SU-DHL-6 (cell line): ENCODE data around the gene MARK3.

Experiments
- EZH2phosphoT487 ChIP-seq: fragments of 200-600 bp; sonication (generic), shearing (Covaris generic); conservative IDR thresholded peaks from 2 replicates; pipeline ENCODE4 v1.6.1; 2018; ENCODE audit warnings: mild to moderate bottlenecking, antibody characterized with exemption, low read length, moderate library complexity, mixed read lengths
- TF ChIP-seq, protein P1 (sequence below): fragments of 200-600 bp; sonication (generic); IDR thresholded peaks from one replicate; pipeline ENCODE4 v1.5.1; 2017; ENCODE audit warnings: antibody characterized with exemption, mild to moderate bottlenecking, low read length, moderate library complexity; ENCODE audit not compliant: insufficient read depth, poor library complexity, severe bottlenecking

DNA sequence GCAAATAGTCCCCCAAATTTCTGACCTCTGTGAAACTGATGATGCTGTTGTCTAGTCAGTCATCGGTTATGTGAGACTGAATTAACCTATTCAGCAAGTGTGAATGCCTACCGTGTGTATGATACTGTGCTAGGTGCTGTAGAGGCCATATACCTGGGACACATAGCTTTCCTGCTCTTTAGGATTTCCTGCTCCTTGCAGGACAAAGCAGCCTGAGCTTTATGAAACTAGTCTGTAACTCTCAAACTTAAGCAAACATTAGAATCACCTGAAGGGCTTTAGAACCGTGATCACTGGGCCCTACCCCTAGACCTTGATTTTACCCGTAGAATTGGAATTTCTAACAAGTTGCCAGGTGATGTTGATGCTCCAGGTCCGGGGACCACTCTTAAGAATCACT, 6.9 kb downstream of the MARK3 start:
- TF ChIP-seq EZH2phosphoT487 = no peak
- TF ChIP-seq, protein P1, sequence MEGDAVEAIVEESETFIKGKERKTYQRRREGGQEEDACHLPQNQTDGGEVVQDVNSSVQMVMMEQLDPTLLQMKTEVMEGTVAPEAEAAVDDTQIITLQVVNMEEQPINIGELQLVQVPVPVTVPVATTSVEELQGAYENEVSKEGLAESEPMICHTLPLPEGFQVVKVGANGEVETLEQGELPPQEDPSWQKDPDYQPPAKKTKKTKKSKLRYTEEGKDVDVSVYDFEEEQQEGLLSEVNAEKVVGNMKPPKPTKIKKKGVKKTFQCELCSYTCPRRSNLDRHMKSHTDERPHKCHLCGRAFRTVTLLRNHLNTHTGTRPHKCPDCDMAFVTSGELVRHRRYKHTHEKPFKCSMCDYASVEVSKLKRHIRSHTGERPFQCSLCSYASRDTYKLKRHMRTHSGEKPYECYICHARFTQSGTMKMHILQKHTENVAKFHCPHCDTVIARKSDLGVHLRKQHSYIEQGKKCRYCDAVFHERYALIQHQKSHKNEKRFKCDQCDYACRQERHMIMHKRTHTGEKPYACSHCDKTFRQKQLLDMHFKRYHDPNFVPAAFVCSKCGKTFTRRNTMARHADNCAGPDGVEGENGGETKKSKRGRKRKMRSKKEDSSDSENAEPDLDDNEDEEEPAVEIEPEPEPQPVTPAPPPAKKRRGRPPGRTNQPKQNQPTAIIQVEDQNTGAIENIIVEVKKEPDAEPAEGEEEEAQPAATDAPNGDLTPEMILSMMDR = no peak
